Renal cortex interstitium (tissue), 11 donors: ENCODE data around the gene TRPV5. TPM values are rescaled to one million over a fixed set of nuclear protein-coding genes. Genes with fewer than 3 reads are reported as not detected.
A peak's percentile ranks its signal among the peaks of the same experiment; 100 is the strongest.

ENCODE experiments used
- DNase-seq, 11 donors: peaks; one replicate each; pipeline ENCODE4 v3.0.0-alpha.2; 2013; ENCODE audit warnings: low read depth in 9 of 11, low spot score in 4 of 11; ENCODE audit errors: extremely low read depth in 1 of 11
- polyA plus RNA-seq, 3 donors: library from polyadenylated mRNA; unstranded; fragments of 120-200 nt; gene quantifications; one replicate each; pipeline ENCODE4 v1.2.1, GENCODE V29; 2013; ENCODE audit not compliant: insufficient read length in 3 of 3

Gene TRPV5
- polyA plus RNA-seq, 3 donors, result 0.72 to 1.5 (median 0.80) TPM

DNA sequence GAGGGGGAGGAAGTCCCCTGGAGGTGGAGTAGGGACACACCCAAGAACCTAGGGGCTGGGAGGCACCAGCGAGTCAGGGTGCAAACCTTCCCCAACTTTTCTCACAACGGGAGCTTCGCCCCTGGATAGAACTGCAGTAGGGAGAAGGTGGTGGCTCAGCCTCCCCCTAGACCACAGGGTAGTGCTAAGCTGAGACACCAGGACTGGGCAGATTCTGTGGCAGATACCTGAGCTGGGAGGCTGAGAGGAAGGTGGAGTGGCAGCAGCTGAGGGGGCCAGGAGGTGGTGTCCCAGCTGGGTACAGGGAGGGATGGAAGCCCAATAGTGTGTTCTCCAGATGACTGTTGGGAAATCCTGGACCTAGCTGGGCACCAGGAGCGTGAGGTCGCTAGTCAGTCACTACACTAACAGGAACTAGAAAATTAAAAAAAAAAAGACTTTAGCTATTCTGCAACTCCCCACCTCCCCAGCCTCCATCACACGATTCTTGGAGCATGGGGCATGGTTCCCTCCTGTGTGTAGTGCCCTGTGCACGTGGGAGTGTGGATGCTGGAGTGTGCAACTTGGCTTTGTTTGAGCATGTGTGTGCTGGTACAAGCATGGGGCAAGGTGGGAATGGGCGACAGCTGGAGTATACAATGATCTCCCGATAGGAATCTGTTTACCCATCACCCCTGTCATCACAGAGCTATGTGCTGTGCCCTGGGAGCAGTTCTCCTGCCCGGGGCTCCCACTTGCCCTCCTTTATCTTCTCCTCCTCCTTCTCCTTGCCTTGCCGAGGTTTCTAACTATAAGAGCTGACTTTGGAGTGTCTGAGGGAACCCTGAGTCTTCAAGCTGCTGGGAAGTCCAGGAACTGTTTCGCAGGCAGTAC lies 39.2 kb downstream of the TRPV5 start:
- no peak for DNase-seq

GRCh38 chr7:142892951-142893350 lies 40.6 kb downstream of the TRPV5 start:
- DNase-seq, result no peak

GRCh38 chr7:142891490-142892082 lies 42.0 kb downstream of the TRPV5 start:
- no peak for DNase-seq

- DNase-seq, result no peak
Measured at GRCh38 chr7:142890874-142891485, 42.6 kb downstream of the TRPV5 start.

- DNase-seq, result no peak
Measured at GRCh38 chr7:142889816-142890215, 43.7 kb downstream of the TRPV5 start.

DNA sequence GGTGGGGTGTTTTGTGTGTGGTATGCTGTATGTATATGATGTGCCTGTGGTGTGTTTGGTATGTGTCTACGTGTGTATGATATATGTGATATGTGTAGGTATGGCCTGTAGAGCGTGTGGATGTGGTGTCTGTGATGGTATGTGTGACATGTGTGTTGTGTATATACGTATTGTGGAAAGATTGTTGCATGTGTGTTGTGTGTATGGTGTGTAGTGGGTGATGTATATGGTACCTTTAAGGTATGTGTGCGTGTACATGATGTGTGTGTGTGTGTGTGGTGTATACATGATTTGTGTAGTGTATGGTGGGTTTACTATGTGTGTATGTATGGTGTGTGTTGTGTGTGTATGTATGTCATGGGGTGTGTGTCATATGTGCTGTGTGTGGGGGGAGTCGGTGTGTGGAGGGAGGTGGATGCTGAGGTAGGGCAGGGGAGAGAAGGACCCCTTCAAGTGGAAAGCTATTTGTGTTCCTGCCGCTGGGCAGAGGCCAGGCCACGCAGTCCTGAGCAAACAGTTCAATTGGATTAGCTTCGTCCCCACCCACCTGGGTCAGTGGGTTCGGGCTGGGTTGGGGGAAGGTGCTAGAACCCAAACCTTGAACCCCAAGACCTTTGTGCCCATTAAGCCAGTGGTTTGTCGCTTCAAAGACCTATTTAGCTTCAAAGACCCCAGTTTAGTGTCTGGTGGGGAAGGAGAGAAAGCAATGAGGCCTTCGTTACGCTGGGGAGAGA lies 46.1 kb downstream of the TRPV5 start:
- DNase-seq, result no peak

- no peak for DNase-seq
Measured at GRCh38 chr7:142886866-142887265, 46.7 kb downstream of the TRPV5 start.

GRCh38 chr7:142885311-142886230 lies 48.0 kb downstream of the TRPV5 start, which contains the start of gene TRPV6:
TSS of gene TRPV6 (minus strand) at chr7:142885745.
- DNase-seq, result peak in 6 of 11 donors; percentile 12 to 49 (median 34)

GRCh38 chr7:142884286-142884640 lies 49.3 kb downstream of the TRPV5 start:
- no peak for DNase-seq

- DNase-seq, result no peak
Measured at GRCh38 chr7:142883571-142884285, 49.8 kb downstream of the TRPV5 start.

DNA sequence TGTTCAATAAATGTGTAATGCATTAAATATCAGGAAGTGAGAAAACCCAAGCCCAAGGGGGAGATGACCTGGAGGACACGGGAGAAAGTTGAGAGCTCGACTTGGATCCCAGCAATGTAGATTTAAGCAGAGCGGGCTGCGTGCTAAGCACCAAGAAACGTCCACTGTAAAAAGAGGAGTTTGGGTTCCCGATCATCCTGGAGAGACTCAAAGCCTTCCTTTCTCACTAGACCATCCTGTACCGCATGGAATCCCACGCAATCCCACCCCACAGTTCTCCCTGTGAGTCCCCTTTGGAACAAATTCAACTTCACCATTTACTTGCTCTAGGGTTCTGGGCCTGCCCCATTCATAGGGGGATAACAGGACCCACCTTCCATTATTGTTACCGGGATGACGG lies 50.4 kb downstream of the TRPV5 start:
- no peak for DNase-seq

DNA sequence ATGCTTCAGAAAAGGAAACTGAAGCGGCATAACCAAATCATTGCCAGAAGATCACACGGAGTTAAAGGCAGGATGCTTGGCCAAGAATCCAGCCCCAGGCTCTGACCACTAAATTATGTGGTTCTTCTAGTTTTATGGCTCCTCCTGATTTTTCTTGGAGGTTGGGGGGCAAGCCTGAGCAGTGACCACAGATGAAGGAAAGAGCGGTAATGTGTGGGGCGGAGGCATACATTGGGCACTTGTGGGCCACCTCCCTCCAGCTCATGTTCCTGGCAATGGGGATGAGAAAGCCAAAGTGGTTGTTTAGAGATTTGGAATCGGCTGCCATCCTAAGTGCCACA lies 51.2 kb downstream of the TRPV5 start:
- no peak for DNase-seq

DNA sequence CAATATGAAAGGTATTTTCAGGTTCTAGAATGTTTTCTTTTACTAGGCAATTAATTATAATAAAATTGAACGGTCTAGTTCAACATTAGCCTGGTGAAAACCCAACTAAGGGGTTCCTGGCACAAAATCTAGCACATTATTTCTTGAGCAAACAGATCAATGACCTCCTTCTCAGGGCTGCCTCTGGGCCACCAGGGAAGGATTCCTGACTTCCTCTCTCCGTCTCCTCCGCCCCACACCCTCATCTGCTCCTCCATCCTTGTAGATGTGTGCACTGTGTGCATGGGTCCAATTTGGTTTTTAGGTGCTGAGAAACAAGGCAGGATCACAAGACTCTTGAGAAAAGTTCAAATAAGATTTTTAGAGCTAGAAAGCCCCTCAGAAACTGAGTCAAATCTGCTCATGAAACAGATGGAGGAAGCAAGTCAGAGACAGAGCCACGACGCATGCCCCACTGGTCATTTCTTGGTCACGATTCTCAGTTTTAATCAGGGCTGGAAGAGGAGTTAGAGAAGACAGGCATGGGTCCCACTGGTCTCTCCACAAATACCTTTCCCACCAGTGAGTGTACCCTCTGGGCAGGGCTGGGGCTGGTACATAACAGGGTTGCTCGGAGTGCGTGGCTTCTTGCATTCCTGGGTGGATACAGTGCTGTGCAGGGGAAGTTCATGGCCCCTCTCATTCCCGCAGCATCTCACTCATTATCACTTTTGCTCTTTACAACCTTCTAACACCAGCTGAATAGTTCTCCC lies 51.8 kb downstream of the TRPV5 start:
- no peak for DNase-seq

DNA sequence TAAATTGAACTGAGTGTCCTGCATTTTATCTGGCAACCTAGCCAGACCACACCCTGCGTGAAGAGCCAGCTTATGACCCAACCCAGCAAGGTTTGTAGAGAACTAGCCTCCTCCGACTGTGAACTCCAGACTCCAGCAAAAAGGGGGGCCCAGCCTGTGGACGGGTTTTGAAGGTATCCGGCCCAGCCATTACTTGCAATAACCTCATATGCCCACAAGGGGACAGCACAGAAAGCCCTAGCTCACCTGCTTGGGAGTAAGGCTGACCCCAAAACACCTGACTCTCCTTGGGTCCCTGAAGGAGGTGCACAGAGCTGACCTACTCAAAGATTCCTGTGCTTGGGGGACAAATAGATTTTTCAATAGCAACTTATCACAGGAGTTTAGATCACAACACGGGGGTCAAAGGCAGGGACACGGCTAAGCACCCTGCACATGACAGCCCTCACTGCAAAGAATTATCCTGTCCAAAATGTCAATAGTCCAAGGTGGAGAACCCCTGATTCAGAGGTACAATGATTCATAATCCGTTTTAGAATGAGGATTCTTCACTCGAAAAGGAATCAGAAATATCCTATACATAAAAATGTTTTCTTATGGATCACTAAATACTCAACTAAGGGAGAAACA lies 52.6 kb downstream of the TRPV5 start:
- no peak for DNase-seq

DNA sequence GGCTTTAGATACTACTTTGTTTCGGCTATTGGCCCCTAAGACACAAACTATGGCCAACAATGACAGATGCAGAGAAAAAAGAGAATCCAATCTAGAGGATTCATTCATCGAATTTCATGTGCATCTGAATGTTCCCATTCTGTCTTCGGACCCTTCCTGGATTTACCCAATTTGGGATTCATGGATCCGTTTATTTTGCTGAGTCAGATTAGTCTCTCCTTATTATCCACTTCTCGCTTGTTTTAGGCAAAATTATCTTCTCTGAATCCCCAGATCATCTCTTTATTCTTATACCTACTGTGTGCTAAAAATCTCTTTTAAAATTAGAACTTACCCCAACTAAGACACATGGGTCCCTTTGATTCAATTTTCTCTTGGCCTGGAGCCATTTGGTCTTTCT lies 54.5 kb downstream of the TRPV5 start:
- no peak for DNase-seq

GRCh38 chr7:142878315-142878714 lies 55.2 kb downstream of the TRPV5 start:
- no peak for DNase-seq
